Ascending aorta (tissue), 2 donors: Measurements from ENCODE around the gene PCLO. TPM values are rescaled to one million over a fixed set of nuclear protein-coding genes. Genes with fewer than 3 reads are reported as not detected.
"Not testable (repeated sequence)": the region's sequence is repeated elsewhere in the genome, so short reads cannot be mapped to it uniquely, and the experiment has no call there.

Experiments used
- DNase-seq, 2 donors: peaks; one replicate each; pipeline ENCODE4 v3.0.0-alpha.2; 2019; ENCODE audit warnings: low spot score in 2 of 2
- H3K27ac ChIP-seq, 2 donors: fragments of 200-600 bp; sonication (generic); one replicate each; pipeline ENCODE4 v1.5.1; 2016 to 2017; ENCODE audit warnings: mild to moderate bottlenecking in 1 of 2
- H3K27me3 ChIP-seq: fragments of 200-600 bp; sonication (generic); one replicate; pipeline ENCODE4 v1.5.1; 2017
- H3K36me3 ChIP-seq, 2 donors: fragments of 200-600 bp; sonication (generic); one replicate each; pipeline ENCODE4 v1.5.1; 2016
- H3K4me1 ChIP-seq, 2 donors: fragments of 200-600 bp; sonication (generic); one replicate each; pipeline ENCODE4 v1.5.1; 2016 to 2017; ENCODE audit warnings: mild to moderate bottlenecking in 1 of 2
- H3K4me3 ChIP-seq, 2 donors: fragments of 200-600 bp; sonication (generic); one replicate each; pipeline ENCODE4 v1.5.1; 2016 to 2017; ENCODE audit warnings: mild to moderate bottlenecking in 1 of 2
- H3K9me3 ChIP-seq, 2 donors: fragments of 200-600 bp; sonication (generic); one replicate each; pipeline ENCODE4 v1.5.1; 2016
- intact Hi-C: fragments of 100-400 bp; cut with DNase I; formaldehyde crosslinking; loops from one replicate; pipeline ENCODE4 v1.15.1; 2023
- total RNA-seq: library from RNA; depleted of rRNA; stranded (reverse); fragments of >200 nt; gene quantifications from one replicate; pipeline ENCODE4 v1.1.0, GENCODE V29; 2016
- TF ChIP-seq, protein P1 (sequence below), 3 experiments: fragments of 200-600 bp in 2 of 3; fragments of 450-650 bp in 1 of 3; sonication (generic) in 2 of 3; IDR thresholded peaks; one replicate each; pipeline ENCODE4 v1.5.1; 2016 to 2019; ENCODE audit warnings: antibody characterized with exemption in 3 of 3, mild to moderate bottlenecking in 1 of 3, moderate library complexity in 1 of 3

Gene PCLO
- total RNA-seq, 1 donor from 2014 or later, result 0.11 TPM

DNA sequence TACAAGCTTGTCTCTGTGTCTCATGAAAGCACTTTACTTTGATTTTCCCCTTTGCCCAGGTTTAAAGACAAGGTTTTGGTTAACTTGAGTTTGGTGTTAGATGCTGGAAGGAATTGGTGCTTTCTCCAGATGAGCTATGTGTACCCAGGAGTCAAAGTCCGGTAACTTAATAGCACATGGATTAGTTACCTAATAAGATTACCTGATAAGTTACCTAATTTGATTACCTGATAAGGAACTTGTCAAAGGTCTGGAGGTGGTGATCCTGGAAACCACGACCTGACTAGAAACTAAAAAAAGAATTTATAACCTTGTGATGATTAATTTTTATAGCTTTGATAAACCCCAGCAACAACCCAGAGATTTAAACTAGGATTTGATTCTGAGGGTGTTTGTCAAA, 449.2 kb downstream of the PCLO start:
- H3K4me1 ChIP-seq, result no peaks in the 10 kb centered on the region
- H3K9me3 ChIP-seq, result no peaks in the 10 kb centered on the region
- H3K4me3 ChIP-seq, result no peak overlapping the region
- no peak for DNase-seq
- H3K36me3 ChIP-seq, result no peaks in the 10 kb centered on the region
- TF ChIP-seq, protein P1, sequence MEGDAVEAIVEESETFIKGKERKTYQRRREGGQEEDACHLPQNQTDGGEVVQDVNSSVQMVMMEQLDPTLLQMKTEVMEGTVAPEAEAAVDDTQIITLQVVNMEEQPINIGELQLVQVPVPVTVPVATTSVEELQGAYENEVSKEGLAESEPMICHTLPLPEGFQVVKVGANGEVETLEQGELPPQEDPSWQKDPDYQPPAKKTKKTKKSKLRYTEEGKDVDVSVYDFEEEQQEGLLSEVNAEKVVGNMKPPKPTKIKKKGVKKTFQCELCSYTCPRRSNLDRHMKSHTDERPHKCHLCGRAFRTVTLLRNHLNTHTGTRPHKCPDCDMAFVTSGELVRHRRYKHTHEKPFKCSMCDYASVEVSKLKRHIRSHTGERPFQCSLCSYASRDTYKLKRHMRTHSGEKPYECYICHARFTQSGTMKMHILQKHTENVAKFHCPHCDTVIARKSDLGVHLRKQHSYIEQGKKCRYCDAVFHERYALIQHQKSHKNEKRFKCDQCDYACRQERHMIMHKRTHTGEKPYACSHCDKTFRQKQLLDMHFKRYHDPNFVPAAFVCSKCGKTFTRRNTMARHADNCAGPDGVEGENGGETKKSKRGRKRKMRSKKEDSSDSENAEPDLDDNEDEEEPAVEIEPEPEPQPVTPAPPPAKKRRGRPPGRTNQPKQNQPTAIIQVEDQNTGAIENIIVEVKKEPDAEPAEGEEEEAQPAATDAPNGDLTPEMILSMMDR (IDR thresholded peaks at IDR 0.05), result no peak
- intact Hi-C loops, result no loop called here
- H3K27me3 ChIP-seq, result no peaks in the 10 kb centered on the region
- no peak overlapping the region for H3K27ac ChIP-seq

DNA sequence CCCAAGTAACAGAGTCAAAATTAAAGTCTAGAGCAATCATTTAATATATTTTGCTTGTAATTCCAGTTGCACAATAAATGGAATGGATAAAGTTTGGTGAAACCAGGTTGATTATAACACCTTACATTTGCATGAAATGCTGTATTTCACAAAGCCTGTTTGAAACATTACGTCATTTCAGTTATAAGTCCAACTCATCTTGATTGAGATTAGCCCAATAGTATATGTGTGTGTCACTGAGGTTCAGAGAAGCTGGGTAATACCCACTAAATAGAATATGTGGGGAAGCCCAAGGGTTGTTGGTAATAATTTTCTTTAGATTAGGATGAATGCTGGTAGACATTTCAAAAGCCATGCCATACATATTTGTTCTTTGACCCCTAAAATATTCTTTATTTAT, 456.3 kb downstream of the PCLO start:
- intact Hi-C loops, H3K27me3 ChIP-seq, H3K9me3 ChIP-seq, H3K4me3 ChIP-seq, DNase-seq, H3K27ac ChIP-seq, H3K36me3 ChIP-seq, H3K4me1 ChIP-seq: not testable (repeated sequence)

DNA sequence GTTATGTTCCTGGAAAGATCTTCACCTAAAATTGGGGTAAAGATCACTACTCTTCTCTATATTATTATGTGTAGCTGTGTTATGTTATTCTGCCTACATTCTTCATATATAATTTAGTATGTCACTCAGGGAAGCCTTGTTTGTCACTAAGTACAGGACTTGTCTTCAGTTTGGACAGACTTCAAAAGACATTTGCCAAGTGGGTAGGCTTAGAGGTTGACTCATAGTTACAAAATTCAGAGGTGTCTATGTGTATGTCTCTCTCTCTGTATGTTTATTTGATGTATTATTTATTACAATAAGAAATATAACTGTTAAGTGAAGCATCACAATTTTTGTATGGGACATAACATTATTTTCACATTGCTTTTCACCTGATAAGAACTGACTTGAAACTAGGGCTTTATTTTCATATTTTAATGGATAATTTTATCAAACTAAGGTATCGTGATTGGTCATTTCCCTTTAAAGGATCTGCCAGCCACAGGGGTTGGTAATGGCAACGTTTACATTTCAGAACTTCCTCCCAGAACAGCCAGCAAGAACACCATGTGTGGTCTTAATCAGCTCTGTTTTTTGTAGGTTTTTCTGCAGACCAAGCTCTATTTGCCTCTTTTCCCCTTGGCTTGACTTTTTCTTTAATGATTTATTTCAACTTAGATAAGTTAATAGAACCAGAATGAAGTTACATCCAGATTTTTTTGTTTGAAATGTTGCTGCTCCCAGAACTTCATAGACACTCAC, 457.0 kb downstream of the PCLO start:
- TF ChIP-seq, protein P1 (IDR thresholded peaks at IDR 0.05), result no peak
- no peaks in the 10 kb centered on the region for H3K36me3 ChIP-seq
- H3K27ac ChIP-seq, result no peak overlapping the region
- no peak overlapping the region for H3K4me3 ChIP-seq
- no peak for DNase-seq
- H3K4me1 ChIP-seq, result no peaks in the 10 kb centered on the region
- H3K9me3 ChIP-seq, result no peaks in the 10 kb centered on the region
- intact Hi-C loops, result no loop called here
- H3K27me3 ChIP-seq, result no peaks in the 10 kb centered on the region

DNA sequence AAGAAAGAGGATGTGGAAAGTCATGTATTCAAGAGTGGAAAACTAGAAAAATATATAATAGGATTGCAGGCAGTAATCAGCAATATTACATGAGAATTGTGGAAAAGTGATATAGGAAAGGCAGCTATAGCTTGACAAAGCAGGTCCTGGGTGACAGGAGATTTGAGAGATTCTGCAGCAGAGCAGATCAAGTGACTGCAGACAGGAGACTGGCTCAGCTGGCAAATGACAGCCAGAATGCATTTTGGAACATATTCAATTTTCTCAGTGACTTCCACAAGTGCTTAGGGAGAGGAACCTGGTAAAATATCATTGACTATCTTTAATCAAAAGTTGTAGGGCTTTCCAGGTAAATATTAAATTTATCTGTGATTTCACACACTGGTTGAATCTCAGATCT, 458.6 kb downstream of the PCLO start:
- no peaks in the 10 kb centered on the region for H3K36me3 ChIP-seq
- TF ChIP-seq, protein P1 (IDR thresholded peaks at IDR 0.05), result no peak

More for the DNA sequence above, 458.6 kb downstream of the PCLO start:
- DNase-seq, result no peak
- intact Hi-C loops, result no loop called here
- Histone ChIP-seq H3K27ac (no peak overlapping the region), H3K9me3 (no peaks in the 10 kb centered on the region), H3K27me3 (no peaks in the 10 kb centered on the region), H3K4me3 (no peak overlapping the region), H3K4me1 (no peaks in the 10 kb centered on the region)
